Measurements from ENCODE around the gene ATP6V0D1.
"Not testable (repeated sequence)": the region's sequence is repeated elsewhere in the genome, so short reads cannot be mapped to it uniquely, and the experiment has no call there.

ATP6V0D1 gene

DNA sequence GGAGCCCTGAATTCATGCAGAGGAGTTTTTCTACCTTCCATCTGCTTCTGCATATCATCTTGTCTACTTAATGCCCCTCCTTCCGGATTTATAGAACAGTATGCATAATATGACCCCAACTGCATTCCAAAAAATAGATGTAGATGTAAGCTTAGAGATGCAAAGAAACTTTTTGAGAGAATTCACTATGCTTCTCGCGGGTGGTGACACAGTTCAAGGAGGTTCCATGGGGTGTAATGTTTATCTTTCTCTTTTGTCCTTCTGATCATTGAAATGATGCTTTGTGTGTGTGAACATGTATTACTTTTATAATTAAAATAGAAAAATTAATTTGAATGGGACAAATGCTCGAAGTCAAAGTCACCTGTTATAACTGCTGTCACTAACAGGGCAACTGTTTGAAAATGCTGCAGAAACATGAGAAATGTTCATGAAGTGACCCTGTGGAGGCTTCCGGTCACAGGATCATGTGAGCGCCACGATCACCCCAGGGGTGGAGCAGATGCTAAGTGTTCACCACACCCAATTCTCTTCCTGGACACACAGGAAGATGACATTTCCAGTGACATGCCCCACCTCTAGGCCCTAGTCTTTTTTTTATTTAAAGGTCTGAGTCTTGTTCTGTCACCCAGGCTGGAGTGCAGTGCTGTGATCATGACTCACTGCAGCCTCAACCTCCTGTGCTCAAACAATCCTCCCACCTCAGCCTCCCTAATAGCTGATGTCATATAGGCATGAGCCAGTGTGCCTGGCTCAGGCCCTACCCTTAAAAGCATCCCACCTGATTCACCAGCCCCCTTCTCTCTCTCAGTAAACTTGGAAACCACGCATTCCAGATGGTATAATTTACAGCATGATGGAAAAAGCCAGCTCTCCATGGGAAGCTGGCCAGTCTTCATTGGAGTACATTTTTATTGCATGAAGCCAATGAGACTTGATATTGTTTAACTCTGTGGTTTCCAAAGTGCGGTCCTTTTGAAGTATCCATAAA, 23.4 kb upstream of the ATP6V0D1 start:
- no peak for DNase-seq (ENCODE audit: low spot score)

DNA sequence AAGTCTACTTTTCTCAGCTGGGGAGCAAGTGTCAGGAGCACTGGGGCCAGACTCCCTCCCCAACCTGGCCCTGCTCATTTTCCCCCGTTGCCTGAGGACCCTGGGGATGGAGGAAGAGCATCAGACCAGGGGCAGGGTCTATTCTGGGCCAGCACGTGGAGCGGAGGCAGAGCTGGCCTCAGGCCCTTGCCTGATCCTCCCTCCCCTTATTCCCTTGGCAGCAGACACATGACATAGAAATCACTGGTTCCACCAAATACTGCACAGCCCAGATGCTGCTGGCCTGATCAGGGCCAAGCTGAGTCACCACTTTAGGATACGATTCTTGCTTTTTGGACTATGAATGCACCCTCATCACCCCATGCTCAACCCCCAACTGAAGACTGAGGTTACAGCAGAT, 18.1 kb upstream of the ATP6V0D1 start:
- no peak for DNase-seq (ENCODE audit: low spot score)

DNA sequence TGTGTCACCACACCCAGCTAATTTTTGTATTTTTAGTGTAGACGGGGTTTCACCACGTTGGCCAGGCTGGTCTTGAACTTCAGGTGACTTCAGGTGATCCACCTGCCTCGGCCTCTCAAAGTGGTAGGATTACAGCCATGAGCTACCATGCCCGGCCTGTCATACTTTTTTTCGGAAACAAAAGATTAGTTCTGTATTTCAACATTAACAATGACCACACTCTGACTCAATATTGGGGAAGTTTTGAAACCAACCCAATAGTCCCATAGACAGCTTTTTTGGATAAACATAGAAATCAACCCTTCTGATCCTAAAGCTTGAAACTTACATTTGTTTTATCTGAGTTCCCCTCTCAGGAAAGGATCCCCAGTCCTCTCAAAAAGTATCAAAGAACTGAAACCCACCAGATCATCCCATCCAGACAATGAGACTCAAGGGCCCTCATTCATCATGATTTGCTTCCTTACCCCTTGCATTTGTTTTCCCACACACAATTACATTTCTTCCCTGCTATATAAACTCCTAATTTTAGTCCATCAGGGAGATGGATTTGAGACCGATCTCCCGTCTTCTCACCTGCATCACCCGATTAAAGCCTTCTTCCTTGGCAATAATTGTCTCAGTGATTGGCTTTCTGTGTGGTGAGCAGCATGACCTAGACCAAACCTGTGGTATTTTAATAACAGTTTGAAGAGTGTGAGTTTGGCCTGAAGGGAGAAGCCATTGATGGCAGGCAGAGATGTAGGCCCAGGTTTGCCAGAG, 9.6 kb upstream of the ATP6V0D1 start:
- DNase-seq (ENCODE audit: low spot score) = no peak

DNA sequence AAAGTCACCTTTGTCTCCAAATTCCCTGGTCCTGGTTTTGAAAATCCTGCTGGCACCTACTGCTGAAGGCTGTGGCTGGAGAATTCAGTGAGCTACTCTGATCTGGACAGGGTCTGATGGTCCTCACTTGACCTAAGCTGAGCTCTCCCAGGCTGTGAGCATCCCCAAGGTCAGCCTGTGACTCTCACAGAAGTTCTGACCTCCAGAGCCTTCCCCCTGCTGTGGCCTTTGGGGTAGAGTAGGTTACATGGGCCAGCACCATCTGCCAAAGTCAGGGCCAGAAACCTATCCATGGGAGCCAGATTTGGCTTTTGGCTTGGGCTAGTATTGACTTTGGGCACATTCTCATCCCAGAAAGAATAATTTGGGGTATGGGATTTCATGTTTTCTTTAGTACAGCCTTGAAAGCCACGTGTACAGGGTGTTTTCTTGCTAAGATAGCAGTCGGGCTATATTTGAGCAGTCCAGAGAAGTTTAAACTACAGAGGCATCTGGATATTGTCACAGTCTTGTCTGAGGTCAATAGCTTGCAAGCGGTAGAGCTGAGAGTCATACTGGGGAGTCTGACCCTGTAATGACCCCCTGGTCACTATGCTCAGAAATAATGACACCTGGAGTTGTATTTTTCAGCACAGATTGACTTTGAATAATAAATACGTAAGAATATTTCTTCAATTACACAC, 8.6 kb upstream of the ATP6V0D1 start:
- DNase-seq (ENCODE audit: low spot score) = no peak

DNA sequence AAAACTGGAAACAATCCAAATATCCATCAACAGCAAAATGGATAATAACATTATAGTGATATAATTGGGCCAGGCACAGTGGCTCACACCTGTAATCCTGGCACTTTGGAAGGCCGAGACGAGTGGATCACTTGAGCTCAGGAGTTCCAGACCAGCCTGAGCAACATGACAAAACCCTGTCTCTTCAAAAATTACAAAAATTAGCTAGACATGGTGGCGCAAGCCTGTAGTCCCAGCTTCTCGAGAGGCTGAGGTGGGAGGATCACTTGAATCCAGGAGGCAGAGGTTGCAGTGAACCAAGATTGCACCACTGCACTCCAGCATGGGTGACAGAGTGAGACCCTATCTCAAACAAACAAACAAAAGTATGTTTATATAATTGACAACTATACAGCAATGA, 6.6 kb upstream of the ATP6V0D1 start:
- DNase-seq (ENCODE audit: low spot score) = not testable (repeated sequence)

DNA sequence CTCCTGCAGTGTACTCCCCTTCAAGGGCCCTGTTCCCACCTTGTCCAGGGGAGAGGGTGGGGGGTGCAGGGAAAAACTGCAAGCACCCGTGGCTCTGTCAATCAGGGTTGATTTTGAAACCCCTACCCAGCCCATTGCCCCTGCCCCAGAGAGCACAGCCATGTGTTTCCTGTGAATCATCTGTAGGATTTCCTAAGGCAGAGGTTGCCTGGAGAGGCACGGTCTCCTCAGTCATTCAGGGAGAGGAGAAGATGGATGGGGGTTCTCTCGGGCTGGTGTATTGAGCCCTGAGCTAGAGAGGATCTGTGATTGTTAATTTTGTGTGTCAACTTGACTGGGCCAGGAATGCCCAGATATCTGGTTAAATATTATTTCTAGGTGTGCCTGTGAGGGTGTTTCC, 5.8 kb upstream of the ATP6V0D1 start:
- no peak for DNase-seq (ENCODE audit: low spot score)

DNA sequence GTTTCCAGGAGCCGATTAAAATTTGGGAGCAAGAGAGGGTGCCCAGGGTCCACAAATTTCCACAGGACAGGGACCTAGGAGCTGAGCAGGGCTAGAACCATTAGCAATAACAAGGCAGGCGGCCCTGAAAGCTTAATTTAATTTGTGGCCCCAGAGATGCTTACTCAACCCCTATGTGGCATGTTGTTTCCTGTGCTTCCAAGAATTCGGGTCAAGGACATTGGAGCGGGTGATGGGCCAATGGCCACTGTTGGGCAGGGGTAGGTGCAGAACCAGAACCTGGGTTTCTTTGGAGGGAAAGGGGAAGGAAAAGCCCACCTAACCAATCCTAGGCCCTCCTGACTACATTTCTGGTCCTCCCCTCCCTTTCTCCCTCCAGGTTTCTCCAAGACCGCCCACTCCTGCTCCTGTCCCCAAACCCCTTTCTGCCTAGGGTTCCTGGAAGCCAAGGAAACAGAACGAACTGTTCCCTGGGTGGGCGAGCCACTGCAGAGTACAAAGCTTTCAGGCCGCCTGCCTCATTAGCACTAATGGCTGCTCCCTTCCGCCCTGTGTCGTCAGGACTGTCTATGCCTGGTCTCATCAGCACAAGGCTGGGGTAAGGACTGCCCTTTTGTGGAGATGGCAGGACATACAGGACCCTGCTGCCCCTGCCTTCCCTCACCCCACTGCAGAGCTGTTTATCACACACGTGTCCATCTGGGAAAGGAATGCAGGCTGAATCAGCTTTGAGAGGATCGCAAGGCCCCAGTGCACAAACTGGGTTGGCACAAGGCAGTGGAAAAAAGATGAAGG, 3.0 kb upstream of the ATP6V0D1 start:
- no peak for DNase-seq (ENCODE audit: low spot score)

DNA sequence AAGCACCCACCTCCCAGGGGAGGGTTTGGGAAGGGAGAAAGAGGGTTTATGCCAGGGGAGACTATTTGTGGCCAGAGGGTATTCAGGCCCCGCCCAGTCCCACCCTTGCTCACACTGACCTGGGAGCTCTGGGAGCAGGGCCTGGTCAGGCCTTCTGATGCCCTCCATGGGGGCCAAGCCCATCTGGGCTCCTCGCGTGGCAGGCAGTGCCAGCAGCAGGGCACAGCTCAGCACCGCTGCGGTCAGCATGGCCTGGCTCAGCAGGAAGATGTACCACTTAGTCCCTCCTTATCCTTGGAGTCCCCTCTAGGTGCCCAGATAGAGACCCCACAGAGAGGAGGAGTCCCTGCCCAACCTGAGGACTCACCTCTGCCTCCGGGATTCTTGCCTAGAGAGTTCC, 2.2 kb upstream of the ATP6V0D1 start, which contains the start of gene AGRP:
AGRP (minus strand) TSS at position 398 of the 400 bp plus-strand sequence; CDS start at position 249, 149 bp downstream.
- no peak for DNase-seq (ENCODE audit: low spot score)

DNA sequence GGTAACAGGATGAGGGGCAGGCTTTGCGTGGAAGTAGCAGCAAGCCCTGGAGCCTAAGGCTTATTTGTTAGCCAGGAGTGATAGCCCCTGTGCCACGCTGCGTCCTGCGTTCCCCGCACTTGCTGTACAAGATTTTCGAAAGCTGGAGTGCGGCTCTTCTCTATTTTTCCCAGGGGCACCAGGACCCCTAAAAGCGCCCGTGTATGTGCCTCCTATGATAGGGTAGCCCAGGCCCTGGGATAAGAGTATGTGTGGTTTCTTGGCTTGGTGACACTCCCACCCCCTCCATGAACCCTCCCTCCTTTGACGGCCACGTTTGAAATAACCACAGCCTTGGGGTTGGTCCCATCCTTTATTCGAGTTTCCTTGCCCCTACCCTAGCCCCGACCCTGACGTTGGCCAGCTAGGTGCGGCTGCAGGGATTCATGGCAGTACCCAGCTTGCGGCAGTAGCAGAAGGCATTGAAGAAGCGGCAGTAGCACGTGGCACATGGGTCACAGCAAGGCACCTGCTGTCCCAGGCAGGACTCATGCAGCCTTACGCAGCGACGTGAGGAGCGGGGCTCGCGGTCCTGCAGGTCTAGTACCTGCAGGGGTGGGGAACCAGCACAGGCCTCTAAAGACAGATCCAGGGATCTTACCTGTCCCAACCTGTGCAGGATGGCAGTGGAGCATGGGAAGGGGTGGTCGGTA, 1.4 kb upstream of the ATP6V0D1 start:
- DNase-seq (ENCODE audit: low spot score) = no peak

DNA sequence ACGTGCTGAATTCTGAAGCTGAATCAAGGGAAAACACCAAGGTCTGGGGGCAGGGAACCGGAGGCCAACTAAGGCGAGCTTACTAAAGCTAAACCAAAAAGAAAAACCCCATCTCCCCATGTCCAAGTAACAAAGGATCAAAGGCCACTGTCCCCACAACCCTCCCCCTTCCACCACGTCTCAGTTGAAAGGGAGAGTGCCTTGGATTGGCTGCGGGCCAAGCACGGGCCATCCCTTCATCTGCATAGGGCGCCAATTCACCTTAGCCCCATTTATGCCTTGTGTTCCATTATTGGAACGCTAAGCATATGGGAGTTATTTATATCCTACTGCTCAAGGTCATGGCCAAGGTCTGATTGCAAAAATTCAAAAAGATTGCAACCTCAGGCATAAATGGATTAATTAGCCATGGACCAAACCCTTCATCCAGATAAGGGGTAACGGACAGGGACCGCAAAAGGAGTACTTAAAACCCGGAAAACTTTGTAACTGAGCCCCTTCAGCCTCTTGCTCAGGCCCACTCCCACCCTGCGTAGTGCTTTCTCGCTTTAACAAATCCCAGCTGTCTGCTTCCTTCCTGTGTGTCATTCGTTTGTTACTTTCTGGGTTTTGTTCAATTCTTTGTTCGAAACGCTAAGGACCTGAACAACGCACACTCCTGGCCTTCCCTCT, 740 bp upstream of the ATP6V0D1 start:
- no peak for DNase-seq (ENCODE audit: low spot score)

DNA sequence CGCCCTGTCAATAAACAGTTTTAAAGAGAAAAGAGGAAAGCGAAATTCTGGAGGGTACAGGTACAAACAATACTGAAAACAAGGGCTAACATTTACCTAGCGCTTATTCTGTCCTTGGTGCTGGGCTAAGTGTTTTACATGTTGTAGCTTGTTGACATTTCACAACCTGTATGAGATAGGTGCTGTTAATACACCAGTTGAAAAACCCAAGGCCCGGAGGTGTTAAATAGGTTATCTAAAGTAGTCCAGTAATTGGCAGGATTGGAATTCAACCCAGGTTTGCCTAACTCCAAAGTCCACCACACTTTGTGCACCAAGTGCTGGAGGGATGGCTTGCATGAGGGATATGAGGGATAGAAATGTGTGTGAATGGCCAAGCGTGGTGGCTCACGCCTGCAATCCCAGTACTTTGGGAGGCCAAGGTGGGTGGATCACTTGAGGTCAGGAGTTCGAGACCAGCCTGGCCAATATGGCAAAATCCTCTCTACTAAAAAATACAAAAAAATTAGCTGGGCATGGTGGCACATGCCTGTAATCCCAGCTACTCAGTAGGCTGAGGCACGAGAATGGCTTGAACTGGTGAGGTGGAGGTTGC, 2.9 kb downstream of the ATP6V0D1 start:
- no peak for DNase-seq (ENCODE audit: low spot score)

DNA sequence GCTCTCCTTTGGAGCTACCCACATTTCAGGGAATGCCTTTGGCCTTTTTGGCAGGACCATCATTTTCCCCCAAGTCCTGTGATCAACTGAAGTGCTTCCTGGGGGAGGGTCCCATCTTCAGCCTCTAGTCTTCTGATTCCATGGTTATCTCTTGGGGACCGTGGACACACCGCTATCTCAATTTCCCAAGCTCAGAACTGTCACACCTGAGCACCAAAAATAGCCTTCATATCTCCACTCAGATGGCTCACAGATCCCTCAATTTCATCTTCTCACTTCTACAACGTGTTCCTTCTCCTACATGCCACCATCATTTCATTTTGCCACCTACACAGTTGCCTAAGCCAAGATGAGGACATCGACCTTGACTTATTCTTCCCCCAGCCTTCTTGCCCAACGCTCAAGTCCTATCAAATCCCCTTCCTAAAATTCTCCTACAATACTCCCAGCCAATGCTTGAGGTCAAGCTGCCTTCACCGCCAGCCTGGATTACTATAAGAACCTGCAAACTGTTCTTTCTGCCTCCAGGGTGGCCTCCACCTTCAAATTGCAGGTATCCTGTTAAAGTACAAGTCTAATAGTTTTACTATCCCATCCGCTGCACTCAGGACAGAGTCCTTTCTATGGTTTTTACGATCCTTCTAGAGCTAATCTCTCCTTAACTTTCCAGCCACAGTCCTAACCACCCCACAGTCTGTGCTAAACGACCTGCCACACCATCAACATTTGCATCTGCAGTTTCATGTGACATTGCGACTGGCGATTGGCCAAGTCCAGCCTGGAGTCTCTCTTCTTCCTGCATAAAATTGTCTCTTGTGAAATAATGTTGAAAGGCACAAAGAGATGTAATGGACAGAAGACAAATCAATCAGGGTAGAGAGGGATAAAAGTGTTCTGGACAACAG, 6.2 kb downstream of the ATP6V0D1 start:
- DNase-seq (ENCODE audit: low spot score) = no peak

DNA sequence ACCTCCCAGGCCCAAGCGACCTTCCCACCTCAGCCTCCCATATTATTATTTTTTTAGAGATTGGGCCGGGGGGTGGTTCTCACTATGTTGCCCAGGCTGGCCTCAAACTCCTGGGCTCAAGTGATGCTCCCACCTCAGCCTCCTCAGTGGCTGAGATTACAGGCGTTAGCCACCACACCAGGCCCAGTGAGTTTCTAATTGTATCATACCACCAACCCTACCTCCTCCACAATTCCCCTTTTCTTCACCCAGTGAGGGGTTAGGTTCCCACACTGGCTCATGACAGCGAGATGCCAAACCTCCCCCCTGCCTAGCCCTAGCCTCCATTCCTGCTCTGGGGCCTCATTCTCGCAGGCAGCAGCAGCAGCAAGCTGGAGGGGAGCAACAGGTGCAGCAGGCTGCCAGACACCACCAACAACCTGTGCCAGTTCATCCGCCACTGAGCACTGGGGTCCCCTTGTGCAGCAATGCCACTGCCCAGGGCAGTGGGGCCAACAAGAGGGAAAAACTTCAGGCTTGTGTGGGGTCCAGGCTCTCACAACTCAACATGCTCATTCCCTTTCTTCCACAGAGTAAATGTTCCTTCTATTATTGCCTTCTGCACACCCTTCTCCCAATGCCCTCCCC, 9.1 kb downstream of the ATP6V0D1 start:
- DNase-seq (ENCODE audit: low spot score) = no peak

DNA sequence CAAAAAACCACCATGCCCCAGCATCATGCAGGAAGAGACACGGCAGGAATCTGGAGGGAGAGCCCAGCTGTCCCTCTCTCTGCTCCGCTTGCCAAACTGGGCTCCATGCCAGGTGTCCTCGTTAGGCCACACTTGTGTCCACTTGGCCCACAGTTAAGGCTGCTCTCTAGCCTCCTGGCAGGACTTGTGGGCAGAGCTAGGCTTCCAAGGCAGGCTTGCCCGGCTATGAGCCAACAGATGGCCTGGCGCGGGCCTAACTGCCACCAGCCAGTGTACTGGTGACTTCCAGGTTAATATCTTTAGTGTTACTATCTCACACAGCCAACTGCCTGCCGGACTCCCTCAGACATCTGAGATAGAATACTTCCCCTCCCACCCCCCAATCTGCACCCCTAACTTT, 10.6 kb downstream of the ATP6V0D1 start:
- DNase-seq (ENCODE audit: low spot score) = no peak

DNA sequence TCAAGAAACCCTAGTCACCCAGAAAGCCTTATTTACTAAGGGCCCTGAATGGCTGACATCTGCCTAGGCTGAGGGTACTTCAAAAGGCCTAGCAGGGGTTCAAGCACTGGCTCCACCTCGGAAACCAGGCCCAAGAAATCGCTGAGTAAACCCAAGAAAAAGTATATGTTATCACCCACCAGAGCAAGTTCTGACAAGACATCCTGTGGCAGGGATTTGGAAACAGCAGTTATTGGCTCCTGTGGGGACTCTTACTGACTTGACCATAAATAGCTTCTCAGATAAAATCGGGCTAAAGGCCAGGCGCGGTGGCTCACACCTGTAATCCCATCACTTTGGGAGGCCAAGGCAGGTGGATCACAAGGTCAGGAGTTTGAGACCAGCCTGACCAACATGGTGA, 12.2 kb downstream of the ATP6V0D1 start:
- DNase-seq (ENCODE audit: low spot score) = no peak

DNA sequence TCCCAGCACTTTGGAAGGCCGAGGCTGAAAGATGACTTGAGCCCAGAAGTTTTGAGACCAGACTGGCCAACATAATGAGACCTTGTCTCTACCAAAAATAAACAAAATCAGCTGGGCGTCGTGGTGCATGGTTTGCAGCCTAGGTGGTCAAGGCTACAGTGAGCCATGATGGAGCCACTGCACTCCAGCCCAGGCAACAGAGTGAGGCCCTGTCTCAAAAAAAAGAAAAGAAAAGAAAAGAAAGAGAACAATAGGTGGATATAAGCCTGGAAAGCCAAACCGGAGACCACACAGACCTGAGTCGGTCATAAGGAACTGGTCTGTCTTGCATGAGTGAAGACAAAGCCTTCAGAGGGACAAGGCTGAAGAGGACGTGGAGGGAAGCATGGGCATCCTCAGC, 14.4 kb downstream of the ATP6V0D1 start:
- DNase-seq (ENCODE audit: low spot score) = no peak

DNA sequence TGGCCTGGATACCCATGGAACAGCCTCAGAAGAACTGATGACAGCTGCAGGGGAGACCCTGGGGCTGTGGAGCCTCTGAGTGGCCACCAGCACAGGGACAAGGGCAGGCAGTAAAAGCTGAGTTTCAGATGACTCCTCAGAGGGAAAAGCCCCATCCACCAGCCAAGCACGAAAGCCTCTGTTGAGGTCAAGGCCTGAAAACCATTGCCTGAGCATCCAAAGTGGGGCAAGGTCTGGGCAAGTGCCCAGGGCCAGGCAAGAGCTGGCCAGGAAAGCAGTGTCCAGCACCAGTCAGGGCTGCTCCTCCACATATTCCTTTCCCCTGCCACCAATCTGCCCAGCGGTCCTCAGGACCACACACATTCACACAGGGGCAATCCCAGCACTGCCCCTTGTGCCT, 16.4 kb downstream of the ATP6V0D1 start:
- no peak for DNase-seq (ENCODE audit: low spot score)

DNA sequence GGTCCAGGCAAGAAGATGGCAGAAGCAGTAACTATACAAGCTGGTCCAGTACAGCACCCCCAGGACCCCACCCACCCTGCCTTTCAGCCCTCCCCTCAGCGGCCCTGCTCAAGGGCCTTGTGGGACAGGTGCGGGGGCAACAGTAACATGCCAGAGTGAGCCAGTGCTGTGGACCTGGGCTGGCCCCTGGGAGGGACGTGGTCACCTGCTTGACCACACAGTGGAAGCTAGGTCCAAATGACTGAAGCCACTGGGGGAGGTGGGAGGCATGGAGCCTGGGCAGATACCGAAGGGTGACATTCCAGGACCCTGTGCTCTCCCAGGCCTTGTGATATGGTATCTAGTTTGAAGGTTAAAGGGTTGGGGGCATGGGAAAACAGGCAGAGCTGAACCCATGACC, 17.3 kb downstream of the ATP6V0D1 start:
- DNase-seq (ENCODE audit: low spot score) = no peak

DNA sequence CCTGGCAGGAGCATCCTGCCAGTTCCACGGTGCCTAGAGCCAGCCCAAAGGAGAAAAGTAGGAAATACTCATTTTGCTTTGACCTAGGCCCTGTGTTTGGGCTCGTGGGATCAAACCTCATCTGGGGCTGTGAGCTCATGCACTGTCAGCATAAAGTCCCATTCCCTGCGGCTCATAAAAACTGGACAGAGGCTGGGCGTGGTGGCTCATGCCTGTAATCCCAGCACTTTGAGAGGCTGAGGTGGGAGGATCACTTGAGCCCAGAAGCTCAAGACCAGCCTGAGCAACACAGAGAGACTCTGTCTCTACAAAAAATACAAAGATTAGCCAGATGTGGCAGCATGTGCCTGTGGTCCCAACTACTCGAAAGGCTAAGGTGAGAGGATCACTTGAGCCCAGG, 17.9 kb downstream of the ATP6V0D1 start:
- DNase-seq (ENCODE audit: low spot score) = no peak
